B cell (primary cell): Measurements from ENCODE around the gene STT3A. TPM values are rescaled to one million over a fixed set of nuclear protein-coding genes. Genes with fewer than 3 reads are reported as not detected.

Source experiments
- ATAC-seq: fragments of 200-7000 bp; cut with Tn5 transposase; one replicate; pipeline ENCODE4 v1.10.0; 2021; ENCODE audit warnings: low read depth, mild to moderate bottlenecking, moderate number of reproducible peaks, moderate library complexity
- CTCF ChIA-PET: fragments of 350-600 bp; sonication (Branson Sonifier 250); formaldehyde crosslinking; loops from one replicate; lab custom pipeline; 2021; ENCODE audit warnings: antibody characterized with exemption, inconsistent platforms; lab: Charles Lee
- POLR2A ChIA-PET: fragments of 350-600 bp; sonication (Branson Sonifier 250); formaldehyde crosslinking; loops from one replicate; lab custom pipeline; 2021; ENCODE audit warnings: antibody characterized with exemption; lab: Charles Lee
- DNase-seq: peaks from one replicate; pipeline ENCODE4 v3.0.0; 2013
- H2AFZ ChIP-seq: 2 replicates; pipeline ENCODE4 v1.6.1; 2012; ENCODE audit warnings: mild to moderate bottlenecking, low read depth, low read length; ENCODE audit not compliant: insufficient read depth, poor library complexity, severe bottlenecking
- H3K27ac ChIP-seq, 2 donors: 1 replicate in 1 of 2; 2 replicates in 1 of 2; pipeline ENCODE4 v1.5.1; 2012 to 2013; ENCODE audit warnings: low read length in 2 of 2, mild to moderate bottlenecking in 2 of 2, moderate library complexity in 1 of 2
- H3K27me3 ChIP-seq, 4 experiments: fragments of 200-600 bp in 1 of 4; sonication (generic) in 1 of 4; replicated peaks in 1 of 4; 1 replicate in 2 of 4; 2 replicates in 2 of 4; pipeline versions ENCODE4 v1.6.1 to v1.7.0; 2013 to 2016; ENCODE audit warnings: low read length in 3 of 4, mild to moderate bottlenecking in 2 of 4, mixed read lengths in 1 of 4, moderate library complexity in 1 of 4; ENCODE audit not compliant: insufficient read depth in 4 of 4, control insufficient read depth in 3 of 4; ENCODE audit errors: control extremely low read depth in 1 of 4
- H3K36me3 ChIP-seq, 2 experiments: replicated peaks in 1 of 2; 1 replicate in 1 of 2; 2 replicates in 1 of 2; pipeline versions ENCODE4 v1.6.1 to v1.7.1; 2013; ENCODE audit warnings: low read length in 1 of 2; ENCODE audit not compliant: insufficient read depth in 2 of 2, control insufficient read depth in 1 of 2; ENCODE audit errors: control extremely low read depth in 1 of 2, extremely low read depth in 1 of 2
- H3K4me1 ChIP-seq, 2 donors: fragments of 200-600 bp in 1 of 2; sonication (generic) in 1 of 2; 1 replicate in 1 of 2; 2 replicates in 1 of 2; pipeline versions ENCODE4 v1.5.1 to v1.6.1; 2013 to 2017; ENCODE audit warnings: low read length in 2 of 2; ENCODE audit not compliant: control insufficient read depth in 2 of 2, insufficient read depth in 2 of 2
- H3K4me2 ChIP-seq: replicated peaks from 2 replicates; pipeline ENCODE3; 2012; ENCODE audit warnings: mild to moderate bottlenecking, low read depth, low read length; ENCODE audit not compliant: poor library complexity, severe bottlenecking
- H3K4me3 ChIP-seq, 5 experiments: fragments of 200-600 bp in 1 of 5; sonication (generic) in 1 of 5; 1 replicate in 3 of 5; 2 replicates in 2 of 5; pipeline versions ENCODE4 v1.5.1 to v1.7.0; 2011 to 2016; ENCODE audit warnings: low read length in 4 of 5, mild to moderate bottlenecking in 4 of 5, low read depth in 2 of 5, control low read depth in 1 of 5, moderate library complexity in 1 of 5; ENCODE audit not compliant: insufficient read depth in 1 of 5; ENCODE audit errors: control extremely low read depth in 1 of 5, extremely low read depth in 1 of 5
- H3K79me2 ChIP-seq: fragments of 200-600 bp; sonication (generic); one replicate; pipeline ENCODE4 v1.6.0; 2016; ENCODE audit warnings: low read length; ENCODE audit not compliant: control insufficient read depth, insufficient read depth
- H3K9ac ChIP-seq: fragments of 200-600 bp; sonication (generic); 2 replicates; pipeline ENCODE4 v1.6.1; 2017; ENCODE audit warnings: mild to moderate bottlenecking, low read length, moderate library complexity
- H3K9me3 ChIP-seq, 3 donors: one replicate each; pipeline versions ENCODE4 v1.6.1 to v1.7.1; 2013; ENCODE audit warnings: low read length in 2 of 3; ENCODE audit not compliant: control insufficient read depth in 2 of 3, insufficient read depth in 1 of 3; ENCODE audit errors: control extremely low read depth in 1 of 3
- H4K20me1 ChIP-seq: 2 replicates; pipeline ENCODE4 v1.6.0; 2012; ENCODE audit warnings: mild to moderate bottlenecking, low read length; ENCODE audit not compliant: insufficient read depth, control insufficient read depth, poor library complexity, severe bottlenecking
- H3K27ac Mint-ChIP-seq: one replicate; pipeline ENCODE4 v1.8.0; 2021; ENCODE audit warnings: mixed read lengths
- H3K27me3 Mint-ChIP-seq: one replicate; pipeline ENCODE4 v1.8.0; 2021; ENCODE audit warnings: mixed read lengths
- H3K4me1 Mint-ChIP-seq: one replicate; pipeline ENCODE4 v1.8.0; 2021; ENCODE audit warnings: mixed read lengths
- H3K4me3 Mint-ChIP-seq: one replicate; pipeline ENCODE4 v1.8.0; 2021; ENCODE audit warnings: mixed read lengths
- H3K9me3 Mint-ChIP-seq: one replicate; pipeline ENCODE4 v1.8.0; 2022; ENCODE audit warnings: mixed read lengths; ENCODE audit not compliant: insufficient read depth
- EZH2 ChIP-seq: IDR thresholded peaks from 2 replicates; pipeline ENCODE4 v1.6.1; 2012; ENCODE audit warnings: borderline replicate concordance, low read depth, mild to moderate bottlenecking, moderate library complexity, low read length; ENCODE audit not compliant: insufficient read depth, poor library complexity, severe bottlenecking
- WGBS: methylation state at CpG from one replicate; pipeline ENCODE4 v1.1.5; 2013; ENCODE audit warnings: missing lambda C conversion rate; ENCODE audit not compliant: insufficient coverage; 5-methylcytosine and 5-hydroxymethylcytosine counted together
- intact Hi-C: fragments of 100-400 bp; cut with micrococcal nuclease; formaldehyde crosslinking; loops from one replicate; pipeline ENCODE4 v1.10.0; 2022
- polyA plus RNA-seq: library from polyadenylated mRNA; depleted of rRNA; stranded (reverse); fragments of >200 nt; gene quantifications from 2 replicates; pipeline ENCODE4 v1.2.3, GENCODE V29; 2012
- total RNA-seq, 2 donors: library from RNA; stranded (reverse); fragments of 120-200 nt in 1 of 2; gene quantifications; 1 replicate in 1 of 2; 2 replicates in 1 of 2; pipeline versions ENCODE4 v1.2.3 to v1.2.4, GENCODE V29; 2013 to 2022
- TF ChIP-seq, protein P1 (sequence below): fragments of 200-600 bp; IDR thresholded peaks from one replicate; pipeline ENCODE4 v1.8.0; 2022; ENCODE audit warnings: antibody characterized with exemption, mild to moderate bottlenecking

STT3A gene
- total and polyA plus RNA-seq, 2 donors (not counting 1 experiment from before 2014, with no cell fraction given) = 29.7 to 78.4 TPM

GRCh38 chr11:125562430-125562829 lies 30.2 kb upstream of the STT3A start:
- 37% methylated on average over 2 of the region's 4 CpGs for WGBS
- Mint-ChIP-seq H3K9me3 (no peaks in the 10 kb centered on the region), H3K27me3 (no peaks in the 10 kb centered on the region), H3K27ac (no peak overlapping the region), H3K4me1 (no peaks in the 10 kb centered on the region), H3K4me3 (no peak overlapping the region)
- intact Hi-C loops = loop anchor here (10.0 kb wide), 1 partner anchor 488 kb away; no protein-coding TSS in a partner anchor
- Histone ChIP-seq H3K4me1 (no peaks in the 10 kb centered on the region), H3K79me2 (no peaks in the 10 kb centered on the region), H3K27ac (no peak overlapping the region), H3K4me2 (no peak overlapping the region), H3K9ac (no peak overlapping the region), H3K9me3 (peaks cover 0 to 5% (median 0%) of the 10 kb centered on the region in 3 donors), H2AFZ (no peak overlapping the region), H4K20me1 (no peaks in the 10 kb centered on the region), H3K27me3 (no peaks in the 10 kb centered on the region), H3K4me3 (no peak overlapping the region), H3K36me3 (no peaks in the 10 kb centered on the region)
- TF ChIP-seq, protein P1, sequence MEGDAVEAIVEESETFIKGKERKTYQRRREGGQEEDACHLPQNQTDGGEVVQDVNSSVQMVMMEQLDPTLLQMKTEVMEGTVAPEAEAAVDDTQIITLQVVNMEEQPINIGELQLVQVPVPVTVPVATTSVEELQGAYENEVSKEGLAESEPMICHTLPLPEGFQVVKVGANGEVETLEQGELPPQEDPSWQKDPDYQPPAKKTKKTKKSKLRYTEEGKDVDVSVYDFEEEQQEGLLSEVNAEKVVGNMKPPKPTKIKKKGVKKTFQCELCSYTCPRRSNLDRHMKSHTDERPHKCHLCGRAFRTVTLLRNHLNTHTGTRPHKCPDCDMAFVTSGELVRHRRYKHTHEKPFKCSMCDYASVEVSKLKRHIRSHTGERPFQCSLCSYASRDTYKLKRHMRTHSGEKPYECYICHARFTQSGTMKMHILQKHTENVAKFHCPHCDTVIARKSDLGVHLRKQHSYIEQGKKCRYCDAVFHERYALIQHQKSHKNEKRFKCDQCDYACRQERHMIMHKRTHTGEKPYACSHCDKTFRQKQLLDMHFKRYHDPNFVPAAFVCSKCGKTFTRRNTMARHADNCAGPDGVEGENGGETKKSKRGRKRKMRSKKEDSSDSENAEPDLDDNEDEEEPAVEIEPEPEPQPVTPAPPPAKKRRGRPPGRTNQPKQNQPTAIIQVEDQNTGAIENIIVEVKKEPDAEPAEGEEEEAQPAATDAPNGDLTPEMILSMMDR = no peak
- TF ChIP-seq EZH2 = no peak
- CTCF ChIA-PET = interaction anchor here (1.9 kb wide), 1 partner anchor 63 kb away, joined by 5 read pairs; the partner anchor contains the start of gene CHEK1
- POLR2A ChIA-PET = no interaction called here
- DNase-seq = no peak
- no peak for ATAC-seq

DNA sequence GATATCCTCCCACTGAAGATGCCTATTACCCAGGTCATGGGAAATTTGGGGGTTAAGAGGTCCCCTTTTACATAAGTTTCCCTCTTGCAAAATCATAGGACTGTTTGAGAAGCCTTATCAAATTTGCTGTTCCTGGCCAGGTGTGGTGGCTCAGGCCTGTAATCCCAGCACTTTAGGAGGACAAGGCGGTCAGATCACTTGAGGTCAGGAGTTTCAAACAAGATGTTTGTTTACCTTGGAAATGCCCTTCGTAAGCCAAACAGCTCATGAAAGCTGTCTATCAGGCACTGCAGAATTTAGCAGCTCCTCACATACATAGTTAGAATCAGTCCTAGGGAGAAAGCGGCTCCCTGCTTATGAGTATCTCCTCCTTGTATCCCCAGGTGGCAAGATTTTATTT lies 28.3 kb upstream of the STT3A start:
- no peaks in the 10 kb centered on the region for H3K9me3 Mint-ChIP-seq
- TF ChIP-seq, protein P1 = no peak
- no peak for TF ChIP-seq EZH2
- Histone ChIP-seq H3K79me2 (peaks cover 6% of the 10 kb centered on the region), H3K27me3 (no peaks in the 10 kb centered on the region), H3K9me3 (peaks cover 0 to 5% (median 0%) of the 10 kb centered on the region in 3 donors), H3K4me3 (no peak overlapping the region), H4K20me1 (no peaks in the 10 kb centered on the region), H2AFZ (no peak overlapping the region), H3K9ac (no peak overlapping the region), H3K4me1 (peaks cover 0 to 4% of the 10 kb centered on the region in 2 donors), H3K4me2 (no peak overlapping the region), H3K36me3 (no peaks in the 10 kb centered on the region), H3K27ac (no peak overlapping the region)
- H3K27me3 Mint-ChIP-seq = no peaks in the 10 kb centered on the region
- H3K4me3 Mint-ChIP-seq = no peak overlapping the region
- ATAC-seq = no peak
- DNase-seq = no peak
- CTCF ChIA-PET = no interaction called here
- POLR2A ChIA-PET = no interaction called here
- H3K27ac Mint-ChIP-seq = no peak overlapping the region
- intact Hi-C loops = loop anchor here (10.0 kb wide), 1 partner anchor 490 kb away; no protein-coding TSS in a partner anchor
- H3K4me1 Mint-ChIP-seq = peaks cover 4% of the 10 kb centered on the region
- 100% methylated on average over 1 of the region's 3 CpGs for WGBS
